ENCODE results near the gene ZNF839.
A peak's percentile ranks its signal among the peaks of the same experiment; 100 is the strongest.
"Not testable (repeated sequence)": the region's sequence is repeated elsewhere in the genome, so short reads cannot be mapped to it uniquely, and the experiment has no call there.

The ZNF839 gene

DNA sequence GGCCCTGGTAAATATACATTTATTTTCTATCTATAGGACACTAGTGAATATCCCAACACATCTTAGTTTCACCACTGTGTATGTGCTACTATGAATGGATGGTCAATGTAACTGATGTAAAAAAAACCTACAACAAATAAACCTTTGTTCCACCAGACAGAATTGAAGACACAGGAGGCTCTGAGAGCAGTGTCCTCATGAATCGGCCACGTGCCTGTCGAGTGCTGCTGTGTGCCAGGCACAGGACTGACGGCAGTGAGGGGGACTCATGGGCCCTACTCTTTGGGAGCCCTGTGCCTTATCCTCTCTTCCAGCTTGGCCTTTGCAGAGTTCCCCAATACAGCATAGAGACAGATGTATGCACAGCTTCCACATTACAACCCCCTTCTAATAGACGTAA lies 24.9 kb downstream of the ZNF839 start:
- Mint-ChIP-seq H3K36me3 (peaks cover 3% of the 10 kb centered on the region), H3K4me3 (no peak overlapping the region), H3K27me3 (no peaks in the 10 kb centered on the region), H3K4me1 (ENCODE audit: low read depth) (no peaks in the 10 kb centered on the region), H3K27ac (no peak overlapping the region), H3K9me3 (ENCODE audit: low read depth) (no peaks in the 10 kb centered on the region)

DNA sequence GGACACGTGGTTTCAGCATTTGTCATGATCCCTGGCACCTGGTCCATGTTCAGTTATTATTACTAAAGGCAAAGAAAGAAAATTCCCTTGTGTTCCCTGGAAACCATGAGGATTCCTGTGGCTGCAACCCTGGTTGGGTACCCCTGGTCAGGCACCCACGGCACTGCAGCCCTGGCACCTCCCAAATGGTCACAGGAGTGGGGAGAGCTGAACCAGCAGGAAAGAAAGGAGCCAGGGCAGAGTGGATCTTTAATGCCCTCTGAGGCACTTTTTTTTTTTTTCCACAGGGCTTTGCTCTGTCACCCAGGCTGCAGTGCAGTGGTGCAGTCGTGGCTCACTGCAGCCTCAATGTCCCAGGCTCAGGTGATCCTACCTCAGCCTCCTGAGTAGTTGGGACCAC lies 25.7 kb downstream of the ZNF839 start:
- Mint-ChIP-seq H3K4me3 (no peak overlapping the region), H3K27me3 (no peaks in the 10 kb centered on the region), H3K9me3 (ENCODE audit: low read depth) (no peaks in the 10 kb centered on the region), H3K36me3 (peaks cover 3% of the 10 kb centered on the region), H3K4me1 (ENCODE audit: low read depth) (no peaks in the 10 kb centered on the region), H3K27ac (peak overlapping the region; percentile 23)

DNA sequence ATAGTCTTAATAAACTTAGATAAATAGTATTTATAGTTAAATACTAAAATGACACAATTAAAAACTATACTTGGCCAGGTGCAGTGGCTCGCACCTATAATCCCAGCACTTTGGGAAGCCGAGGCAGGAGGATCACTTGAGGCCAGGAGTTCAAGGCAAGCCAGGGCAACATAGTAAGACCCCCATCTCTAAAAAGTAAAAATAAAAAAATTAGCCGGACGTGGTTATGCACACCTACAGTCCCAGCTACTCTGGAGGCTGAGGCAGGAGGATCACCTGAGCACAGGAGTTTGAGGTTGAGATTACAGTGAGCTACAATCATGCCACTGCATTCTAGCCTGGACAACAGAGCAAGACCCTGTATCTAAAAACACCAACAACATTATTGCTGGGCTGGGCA lies 27.1 kb downstream of the ZNF839 start:
- no peak overlapping the region for H3K27ac Mint-ChIP-seq
- no peaks in the 10 kb centered on the region for H3K27me3 Mint-ChIP-seq
- peaks cover 5% of the 10 kb centered on the region for H3K36me3 Mint-ChIP-seq

DNA sequence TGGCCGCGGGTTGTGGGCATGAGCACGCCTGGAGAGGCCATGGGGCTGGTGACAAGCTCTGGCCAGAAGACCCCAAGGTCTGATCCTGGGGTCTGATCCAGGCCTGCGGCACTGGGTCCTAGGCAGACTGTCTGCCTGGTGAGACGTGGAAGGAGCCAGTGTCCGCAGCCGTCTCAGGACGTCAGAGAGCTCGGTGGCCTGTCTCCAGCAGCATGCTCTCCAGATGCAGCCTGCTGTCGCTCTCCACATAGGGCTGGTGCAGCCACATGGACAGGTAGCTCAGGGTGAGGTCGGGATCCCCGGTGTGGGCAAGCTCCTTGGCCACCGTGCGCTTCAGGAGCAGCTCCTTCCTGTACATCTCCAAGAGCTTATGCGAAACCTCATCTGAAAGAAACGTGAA lies 28.8 kb downstream of the ZNF839 start:
- Mint-ChIP-seq H3K4me3 (no peak overlapping the region), H3K4me1 (ENCODE audit: low read depth) (peaks cover 3% of the 10 kb centered on the region), H3K27ac (no peak overlapping the region), H3K9me3 (ENCODE audit: low read depth) (no peaks in the 10 kb centered on the region), H3K36me3 (peaks cover 5% of the 10 kb centered on the region), H3K27me3 (no peaks in the 10 kb centered on the region)

More for the DNA sequence above, 27.1 kb downstream of the ZNF839 start:
- Mint-ChIP-seq H3K4me3 (no peak overlapping the region), H3K4me1 (ENCODE audit: low read depth) (no peaks in the 10 kb centered on the region), H3K9me3 (ENCODE audit: low read depth) (no peaks in the 10 kb centered on the region)

DNA sequence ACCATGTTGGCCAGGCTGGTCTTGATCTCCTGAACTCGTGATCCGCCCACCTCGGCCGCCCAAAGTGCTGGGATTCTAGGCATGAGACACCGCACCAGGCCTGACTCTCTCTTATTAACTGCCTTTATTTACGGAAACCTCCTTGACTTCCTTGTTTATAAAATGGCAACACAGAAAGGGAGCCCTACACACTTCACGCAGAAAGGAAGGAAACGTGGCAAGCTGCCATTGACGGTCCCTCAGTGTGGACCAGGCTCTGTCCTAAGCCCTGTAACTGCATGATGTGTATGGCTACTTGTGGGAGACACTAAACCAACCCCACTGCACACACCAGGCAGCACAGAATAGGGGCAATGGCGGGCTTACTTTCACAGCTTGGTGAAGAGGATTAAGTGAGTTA lies 31.5 kb downstream of the ZNF839 start:
- peaks cover 8% of the 10 kb centered on the region for H3K36me3 Mint-ChIP-seq
- H3K27ac Mint-ChIP-seq = no peak overlapping the region
- no peaks in the 10 kb centered on the region for H3K9me3 Mint-ChIP-seq (ENCODE audit: low read depth)
- no peak overlapping the region for H3K4me3 Mint-ChIP-seq
- H3K4me1 Mint-ChIP-seq (ENCODE audit: low read depth) = peaks cover 4% of the 10 kb centered on the region
- H3K27me3 Mint-ChIP-seq = no peaks in the 10 kb centered on the region

DNA sequence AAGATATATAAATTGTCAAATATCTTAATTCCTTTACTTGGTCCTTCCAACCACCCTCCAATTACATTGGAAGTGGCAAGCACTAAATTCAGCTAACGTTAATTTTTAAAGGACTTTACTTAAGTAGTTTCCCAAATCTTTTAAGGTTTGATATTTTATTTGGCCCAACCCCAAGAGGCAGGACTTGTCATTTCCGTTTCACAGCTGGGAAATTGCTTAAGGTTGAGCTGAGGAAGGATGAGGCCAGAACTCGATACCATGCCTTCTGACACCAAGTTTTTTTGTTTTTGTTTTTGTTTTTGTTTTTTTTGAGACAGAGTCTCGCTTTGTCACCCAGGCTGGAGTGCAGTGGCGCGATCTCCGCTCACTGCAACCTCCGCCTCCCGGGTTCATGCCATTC lies 32.0 kb downstream of the ZNF839 start:
- H3K9me3 Mint-ChIP-seq (ENCODE audit: low read depth); H3K36me3 Mint-ChIP-seq; H3K27me3 Mint-ChIP-seq; H3K4me3 Mint-ChIP-seq; H3K4me1 Mint-ChIP-seq (ENCODE audit: low read depth); H3K27ac Mint-ChIP-seq: not testable (repeated sequence)

DNA sequence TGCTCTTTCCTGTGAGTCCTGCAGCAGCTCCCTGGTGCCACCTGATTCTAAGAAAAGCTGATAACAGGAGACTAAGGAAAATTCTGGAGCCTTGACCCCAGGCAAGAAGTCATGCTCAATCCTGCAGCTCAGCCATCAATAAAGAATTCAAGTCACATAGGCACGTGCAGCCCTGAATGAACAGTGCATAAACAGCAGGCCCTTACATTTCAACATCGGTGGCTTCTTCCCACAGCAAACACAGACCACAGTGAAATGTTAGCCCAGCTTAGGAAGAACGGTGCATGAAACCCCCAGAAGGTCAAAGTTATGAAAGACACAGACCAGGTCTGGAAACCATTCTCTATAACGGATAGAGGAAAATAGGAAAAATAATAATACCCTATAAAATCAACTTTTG lies 32.7 kb downstream of the ZNF839 start:
- no peaks in the 10 kb centered on the region for H3K27me3 Mint-ChIP-seq
- peaks cover 11% of the 10 kb centered on the region for H3K36me3 Mint-ChIP-seq
- H3K4me1 Mint-ChIP-seq (ENCODE audit: low read depth) = peaks cover 4% of the 10 kb centered on the region
- no peaks in the 10 kb centered on the region for H3K9me3 Mint-ChIP-seq (ENCODE audit: low read depth)
- H3K27ac Mint-ChIP-seq = no peak overlapping the region
- H3K4me3 Mint-ChIP-seq = no peak overlapping the region

DNA sequence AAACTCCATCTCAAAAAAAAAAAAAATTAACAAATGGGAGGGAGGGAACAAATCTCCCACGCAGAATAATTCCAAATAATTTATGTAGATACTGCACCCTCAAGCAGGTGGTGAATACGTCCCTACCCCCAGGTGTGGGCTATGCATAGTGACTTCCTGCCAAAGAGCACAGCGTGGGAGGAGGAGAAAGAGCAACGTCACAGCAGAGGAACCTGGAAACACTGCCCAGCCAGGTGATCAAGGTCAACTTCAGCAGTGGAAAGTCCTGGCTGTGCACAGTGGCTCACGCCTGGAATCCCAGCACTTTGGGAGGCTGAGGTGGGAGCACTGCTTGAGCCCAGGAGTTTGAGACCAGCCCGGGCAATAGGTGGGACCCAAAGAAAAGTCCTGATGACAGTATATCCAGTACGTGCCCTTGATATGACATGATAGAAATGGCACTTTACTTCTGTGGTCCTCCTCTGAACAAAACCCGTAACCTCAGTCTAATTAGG lies 33.6 kb downstream of the ZNF839 start:
- Mint-ChIP-seq H3K36me3 (peaks cover 17% of the 10 kb centered on the region), H3K27me3 (no peaks in the 10 kb centered on the region), H3K27ac (no peak overlapping the region), H3K4me3 (no peak overlapping the region), H3K4me1 (ENCODE audit: low read depth) (peaks cover 6% of the 10 kb centered on the region), H3K9me3 (ENCODE audit: low read depth) (no peaks in the 10 kb centered on the region)

DNA sequence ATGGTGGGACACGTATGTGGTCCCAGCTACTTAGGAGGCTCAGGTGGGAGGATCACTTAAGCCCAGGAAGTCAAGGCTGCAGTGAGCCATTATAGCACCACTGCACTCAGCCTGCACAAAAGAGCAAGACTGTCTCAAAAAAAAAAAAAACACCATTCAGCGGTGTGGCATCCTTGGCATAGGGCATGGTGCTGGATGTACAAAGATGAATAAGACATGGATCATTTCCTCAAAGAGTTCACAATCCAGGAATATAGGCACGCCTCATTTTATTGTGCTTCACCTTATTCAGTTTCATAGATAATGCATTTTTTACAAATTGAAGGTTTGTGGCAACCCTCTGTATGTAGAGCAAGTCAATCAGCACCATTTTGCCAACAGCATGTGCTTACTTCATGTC lies 36.7 kb downstream of the ZNF839 start:
- peaks cover 14% of the 10 kb centered on the region for H3K36me3 Mint-ChIP-seq
- no peaks in the 10 kb centered on the region for H3K27me3 Mint-ChIP-seq
- no peaks in the 10 kb centered on the region for H3K9me3 Mint-ChIP-seq (ENCODE audit: low read depth)
- no peak overlapping the region for H3K4me3 Mint-ChIP-seq
- peaks cover 19% of the 10 kb centered on the region for H3K4me1 Mint-ChIP-seq (ENCODE audit: low read depth)
- no peak overlapping the region for H3K27ac Mint-ChIP-seq

DNA sequence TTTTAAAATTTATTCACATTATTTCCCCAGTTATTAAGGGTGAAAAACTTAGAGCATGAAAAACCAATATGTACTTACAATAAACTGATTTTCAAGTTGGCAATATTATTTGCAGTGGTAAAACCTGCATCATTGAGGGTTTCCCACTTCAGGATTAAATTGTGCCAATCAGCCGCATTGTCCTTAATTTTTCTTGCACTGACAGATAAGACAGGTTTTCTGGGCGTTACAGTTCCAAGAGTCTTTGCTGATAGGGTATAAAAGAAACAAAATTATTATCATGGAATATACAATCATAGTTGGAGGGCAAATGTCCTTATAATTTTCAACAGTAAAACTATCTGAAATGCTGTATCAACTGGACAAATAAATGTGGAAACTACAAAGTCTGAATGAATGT lies 39.8 kb downstream of the ZNF839 start:
- Mint-ChIP-seq H3K4me3 (no peak overlapping the region), H3K27ac (no peak overlapping the region), H3K9me3 (ENCODE audit: low read depth) (no peaks in the 10 kb centered on the region), H3K27me3 (no peaks in the 10 kb centered on the region), H3K36me3 (peaks cover 13% of the 10 kb centered on the region), H3K4me1 (ENCODE audit: low read depth) (peaks cover 23% of the 10 kb centered on the region)

DNA sequence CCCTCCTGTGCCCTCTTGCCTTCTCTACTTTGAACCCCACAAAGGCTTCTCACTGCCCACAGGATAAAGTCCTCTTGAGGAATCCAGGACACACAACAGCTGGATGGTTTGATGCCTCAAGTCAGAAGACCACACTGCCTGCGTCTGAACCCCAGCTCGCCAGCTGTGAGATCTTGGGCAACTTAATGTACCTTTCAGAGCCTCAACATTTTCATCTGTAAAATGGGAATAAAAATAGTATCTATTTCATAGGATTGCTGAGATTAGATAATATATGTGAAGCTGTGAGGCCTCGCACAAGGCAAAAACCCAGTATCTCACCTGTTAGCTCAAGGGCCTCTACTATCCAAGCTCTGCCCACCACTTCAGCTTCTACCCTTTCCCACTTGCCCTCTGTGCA lies 40.8 kb downstream of the ZNF839 start:
- peaks cover 23% of the 10 kb centered on the region for H3K4me1 Mint-ChIP-seq (ENCODE audit: low read depth)
- peak overlapping the region; percentile 94 for H3K4me3 Mint-ChIP-seq
- H3K36me3 Mint-ChIP-seq = peaks cover 13% of the 10 kb centered on the region
- no peaks in the 10 kb centered on the region for H3K27me3 Mint-ChIP-seq
- no peaks in the 10 kb centered on the region for H3K9me3 Mint-ChIP-seq (ENCODE audit: low read depth)
- no peak overlapping the region for H3K27ac Mint-ChIP-seq

DNA sequence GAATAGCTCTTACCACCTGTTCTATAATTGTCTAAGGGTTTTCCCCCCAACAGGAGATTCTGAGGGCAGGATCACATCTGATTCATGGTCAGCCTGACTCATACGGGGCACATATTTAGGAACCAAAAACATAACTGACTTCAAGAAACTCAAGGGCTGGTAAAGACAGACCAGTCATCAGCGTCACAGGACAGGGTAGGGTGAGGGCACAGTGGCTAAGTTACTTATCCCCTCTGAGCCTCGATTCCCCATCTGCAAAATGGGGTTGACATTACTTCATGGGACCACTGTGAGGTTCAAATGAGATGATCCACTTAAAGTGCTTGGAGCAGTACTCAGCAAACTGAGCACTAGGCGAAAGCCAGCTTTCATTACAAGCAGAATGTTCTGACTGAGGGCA lies 42.5 kb downstream of the ZNF839 start:
- Mint-ChIP-seq H3K36me3 (peaks cover 7% of the 10 kb centered on the region), H3K27me3 (no peaks in the 10 kb centered on the region), H3K27ac (peak overlapping the region; percentile 95), H3K4me1 (ENCODE audit: low read depth) (peaks cover 29% of the 10 kb centered on the region), H3K9me3 (ENCODE audit: low read depth) (no peaks in the 10 kb centered on the region), H3K4me3 (peak overlapping the region; percentile 94)

DNA sequence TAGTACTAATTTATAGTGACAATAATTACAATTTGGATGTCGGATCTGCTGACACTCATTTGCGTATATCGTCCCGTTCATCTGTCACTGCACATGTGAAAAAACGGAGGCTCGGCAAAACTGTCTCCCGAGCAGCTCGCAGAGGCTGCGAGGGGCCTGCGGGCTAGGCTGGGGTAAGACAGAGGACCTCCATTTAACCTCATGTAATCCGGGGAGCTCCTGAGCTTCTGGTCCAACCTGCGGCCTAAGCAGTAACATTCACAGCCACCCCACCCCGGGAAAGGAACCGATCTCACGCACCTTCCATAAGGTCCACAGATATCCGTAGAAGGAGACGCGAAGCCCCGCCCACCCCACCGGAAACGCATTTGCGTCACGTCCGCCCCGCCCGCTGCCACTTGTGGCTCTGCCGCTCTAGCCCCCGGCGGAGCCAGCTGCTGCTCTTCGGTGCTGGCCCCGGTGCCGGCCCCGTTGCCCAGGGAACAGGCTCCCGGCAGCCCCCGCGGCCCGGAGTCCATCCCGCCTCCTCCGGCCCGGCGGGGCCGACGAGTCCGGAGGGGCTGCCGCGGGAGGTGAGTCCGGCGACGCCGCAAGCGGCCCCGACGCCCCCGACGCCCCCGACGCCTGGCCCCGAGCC lies 43.1 kb downstream of the ZNF839 start, which contains the start of the genes CINP and TECPR2:
CINP (minus strand) TSS at position 346 of the 637 bp plus-strand sequence; CDS start at position 307, 39 bp downstream.
TECPR2 (plus strand) TSS at position 397 of the 637 bp plus-strand sequence. CDS start 13,781 bp downstream, outside the sequence.
- H3K4me3 Mint-ChIP-seq = peak within 1 kb of the TSS; percentile 94
- peak within 1 kb of the TSS; percentile 95 for H3K27ac Mint-ChIP-seq
- H3K4me1 Mint-ChIP-seq (ENCODE audit: low read depth) = peaks cover 34% of the 10 kb centered on the region

DNA sequence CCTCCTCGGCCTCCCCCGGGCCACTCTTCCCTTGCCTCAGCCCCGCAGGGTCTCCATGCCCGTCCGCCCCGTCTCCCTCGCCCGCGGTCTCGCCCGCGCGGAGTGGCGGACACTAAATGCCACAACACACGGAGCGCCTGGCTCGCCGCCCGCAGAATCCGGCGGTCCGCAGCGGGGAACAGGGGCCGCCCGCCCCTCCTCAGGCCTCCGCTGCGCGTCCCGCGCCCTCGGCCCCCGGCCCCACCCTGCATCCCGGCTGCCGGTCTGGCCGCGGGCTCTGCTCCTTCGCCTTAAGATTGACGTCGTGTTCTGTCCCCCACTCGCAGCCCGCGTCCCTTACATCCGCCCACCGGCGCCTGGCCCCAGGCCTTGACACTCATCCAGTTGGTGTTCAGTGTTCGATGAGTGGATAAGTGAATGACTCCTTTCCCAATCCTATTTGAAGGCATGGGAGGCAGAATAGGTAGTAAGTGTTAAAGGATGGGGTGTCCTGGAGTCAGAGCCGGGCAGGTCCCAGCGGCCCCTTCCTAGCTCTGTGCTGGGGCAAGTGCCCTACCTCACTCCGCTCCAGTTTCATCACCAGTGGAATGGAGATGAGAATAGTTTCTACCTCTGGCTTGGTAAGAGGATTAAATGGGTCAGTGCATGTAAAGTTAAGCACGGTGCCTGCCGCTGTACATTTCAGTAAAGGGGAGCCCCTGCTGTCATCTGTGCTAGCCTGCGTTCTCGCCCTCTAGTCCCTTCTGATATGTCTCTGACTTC lies 43.8 kb downstream of the ZNF839 start:
- Mint-ChIP-seq H3K4me1 (ENCODE audit: low read depth) (peaks cover 37% of the 10 kb centered on the region), H3K4me3 (no peak overlapping the region), H3K27me3 (no peaks in the 10 kb centered on the region), H3K36me3 (no peaks in the 10 kb centered on the region), H3K9me3 (ENCODE audit: low read depth) (no peaks in the 10 kb centered on the region), H3K27ac (peak overlapping the region; percentile 84)

More for the DNA sequence above, 43.1 kb downstream of the ZNF839 start, which contains the start of the genes CINP and TECPR2:
- H3K9me3 Mint-ChIP-seq (ENCODE audit: low read depth) = no peaks in the 10 kb centered on the region
- peaks cover 5% of the 10 kb centered on the region for H3K36me3 Mint-ChIP-seq
- H3K27me3 Mint-ChIP-seq = no peaks in the 10 kb centered on the region

DNA sequence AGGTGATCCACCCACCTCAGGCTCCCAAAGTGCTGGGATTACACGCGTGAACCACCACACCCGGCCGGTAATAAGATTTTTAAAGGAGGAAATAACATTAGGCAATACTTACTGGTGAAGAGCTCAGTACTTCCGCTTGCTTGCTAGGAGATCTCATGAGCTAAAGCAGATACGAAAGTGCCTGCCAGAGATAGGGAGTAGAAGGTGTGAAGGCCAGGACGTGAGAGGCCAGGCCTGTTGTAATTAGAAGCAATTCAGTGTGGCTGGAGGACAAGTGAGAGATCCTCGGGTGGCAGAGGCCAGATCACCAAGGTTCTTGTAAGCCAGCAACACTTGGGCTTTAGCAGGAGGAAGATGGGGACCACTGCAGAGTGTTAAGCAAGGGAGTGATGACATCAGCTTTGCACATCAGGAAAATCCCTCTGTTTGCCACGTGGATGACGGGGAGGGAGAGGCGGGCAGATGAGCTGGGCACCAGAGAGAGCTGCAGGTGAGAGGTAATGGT lies 50.8 kb downstream of the ZNF839 start:
- no peaks in the 10 kb centered on the region for H3K27me3 Mint-ChIP-seq
- peaks cover 39% of the 10 kb centered on the region for H3K4me1 Mint-ChIP-seq (ENCODE audit: low read depth)
- H3K27ac Mint-ChIP-seq = no peak overlapping the region
- peaks cover 5% of the 10 kb centered on the region for H3K36me3 Mint-ChIP-seq
- no peaks in the 10 kb centered on the region for H3K9me3 Mint-ChIP-seq (ENCODE audit: low read depth)
- no peak overlapping the region for H3K4me3 Mint-ChIP-seq

All from activated naive CD8-positive, alpha-beta T cell (primary cell).